ENCODE results near the gene PHF23.

GRCh38 chr17:7208027-7208571 lies 31.2 kb downstream of the PHF23 start:
- no peak for TF ChIP-seq CTCF (IDR thresholded peaks at IDR 0.05 in 2 of 3, conservative IDR thresholded peaks at IDR 0.05 in 1 of 3; ENCODE audit: borderline replicate concordance in 1 of 3, insufficient read depth in 1 of 3, low read depth in 2 of 3, low read length in 2 of 3)
- no peak for TF ChIP-seq FOSL1 (IDR thresholded peaks at IDR 0.05; ENCODE audit: low read depth)
- TF ChIP-seq, protein P1, sequence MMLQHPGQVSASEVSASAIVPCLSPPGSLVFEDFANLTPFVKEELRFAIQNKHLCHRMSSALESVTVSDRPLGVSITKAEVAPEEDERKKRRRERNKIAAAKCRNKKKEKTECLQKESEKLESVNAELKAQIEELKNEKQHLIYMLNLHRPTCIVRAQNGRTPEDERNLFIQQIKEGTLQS (IDR thresholded peaks at IDR 0.05), result no peak
- TF ChIP-seq YY1 (IDR thresholded peaks at IDR 0.05; ENCODE audit: extremely low read depth, insufficient replicate concordance, low read depth, low read length), result no peak
- TF ChIP-seq EZH2 (IDR thresholded peaks at IDR 0.05), result no peak
- no peak for TF ChIP-seq POLR2A (IDR thresholded peaks at IDR 0.05; ENCODE audit: borderline replicate concordance, extremely low read depth, insufficient read depth, insufficient read length)
- TF ChIP-seq, protein P2, sequence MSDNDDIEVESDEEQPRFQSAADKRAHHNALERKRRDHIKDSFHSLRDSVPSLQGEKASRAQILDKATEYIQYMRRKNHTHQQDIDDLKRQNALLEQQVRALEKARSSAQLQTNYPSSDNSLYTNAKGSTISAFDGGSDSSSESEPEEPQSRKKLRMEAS (IDR thresholded peaks at IDR 0.05), result no peak
- no peak for TF ChIP-seq POLR2AphosphoS5 (IDR thresholded peaks at IDR 0.05; ENCODE audit: low read depth, low read length)
- no peak for TF ChIP-seq EZH2phosphoT487 (IDR thresholded peaks at IDR 0.05; ENCODE audit: borderline replicate concordance)
- TF ChIP-seq, protein P3, sequence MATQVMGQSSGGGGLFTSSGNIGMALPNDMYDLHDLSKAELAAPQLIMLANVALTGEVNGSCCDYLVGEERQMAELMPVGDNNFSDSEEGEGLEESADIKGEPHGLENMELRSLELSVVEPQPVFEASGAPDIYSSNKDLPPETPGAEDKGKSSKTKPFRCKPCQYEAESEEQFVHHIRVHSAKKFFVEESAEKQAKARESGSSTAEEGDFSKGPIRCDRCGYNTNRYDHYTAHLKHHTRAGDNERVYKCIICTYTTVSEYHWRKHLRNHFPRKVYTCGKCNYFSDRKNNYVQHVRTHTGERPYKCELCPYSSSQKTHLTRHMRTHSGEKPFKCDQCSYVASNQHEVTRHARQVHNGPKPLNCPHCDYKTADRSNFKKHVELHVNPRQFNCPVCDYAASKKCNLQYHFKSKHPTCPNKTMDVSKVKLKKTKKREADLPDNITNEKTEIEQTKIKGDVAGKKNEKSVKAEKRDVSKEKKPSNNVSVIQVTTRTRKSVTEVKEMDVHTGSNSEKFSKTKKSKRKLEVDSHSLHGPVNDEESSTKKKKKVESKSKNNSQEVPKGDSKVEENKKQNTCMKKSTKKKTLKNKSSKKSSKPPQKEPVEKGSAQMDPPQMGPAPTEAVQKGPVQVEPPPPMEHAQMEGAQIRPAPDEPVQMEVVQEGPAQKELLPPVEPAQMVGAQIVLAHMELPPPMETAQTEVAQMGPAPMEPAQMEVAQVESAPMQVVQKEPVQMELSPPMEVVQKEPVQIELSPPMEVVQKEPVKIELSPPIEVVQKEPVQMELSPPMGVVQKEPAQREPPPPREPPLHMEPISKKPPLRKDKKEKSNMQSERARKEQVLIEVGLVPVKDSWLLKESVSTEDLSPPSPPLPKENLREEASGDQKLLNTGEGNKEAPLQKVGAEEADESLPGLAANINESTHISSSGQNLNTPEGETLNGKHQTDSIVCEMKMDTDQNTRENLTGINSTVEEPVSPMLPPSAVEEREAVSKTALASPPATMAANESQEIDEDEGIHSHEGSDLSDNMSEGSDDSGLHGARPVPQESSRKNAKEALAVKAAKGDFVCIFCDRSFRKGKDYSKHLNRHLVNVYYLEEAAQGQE (IDR thresholded peaks at IDR 0.05; ENCODE audit: low read depth), result no peak
- TF ChIP-seq TCF7L2 (IDR thresholded peaks at IDR 0.05; ENCODE audit: borderline replicate concordance, extremely low read depth, insufficient read depth, insufficient read length), result no peak

Data from HCT116 (cell line).